ENCODE measurements around the gene CLN6. TPM values are rescaled to one million over a fixed set of nuclear protein-coding genes. Genes with fewer than 3 reads are reported as not detected.
"Not testable (repeated sequence)": the region's sequence is repeated elsewhere in the genome, so short reads cannot be mapped to it uniquely, and the experiment has no call there.

Gene CLN6
- total RNA-seq, 4 donors from 2014 or later = 1.8 to 34.0 (median 13.1) TPM

GRCh38 chr15:68223171-68223570 is 6.4 kb downstream of the CLN6 start:
- Histone ChIP-seq H3K4me3 (no peak overlapping the region), H3K27me3 (no peaks in the 10 kb centered on the region), H3K4me1 (no peaks in the 10 kb centered on the region), H3K9me3 (no peaks in the 10 kb centered on the region), H3K27ac (no peak overlapping the region), H3K36me3 (no peaks in the 10 kb centered on the region)
- DNase-seq = no peak
- TF ChIP-seq, protein P1, sequence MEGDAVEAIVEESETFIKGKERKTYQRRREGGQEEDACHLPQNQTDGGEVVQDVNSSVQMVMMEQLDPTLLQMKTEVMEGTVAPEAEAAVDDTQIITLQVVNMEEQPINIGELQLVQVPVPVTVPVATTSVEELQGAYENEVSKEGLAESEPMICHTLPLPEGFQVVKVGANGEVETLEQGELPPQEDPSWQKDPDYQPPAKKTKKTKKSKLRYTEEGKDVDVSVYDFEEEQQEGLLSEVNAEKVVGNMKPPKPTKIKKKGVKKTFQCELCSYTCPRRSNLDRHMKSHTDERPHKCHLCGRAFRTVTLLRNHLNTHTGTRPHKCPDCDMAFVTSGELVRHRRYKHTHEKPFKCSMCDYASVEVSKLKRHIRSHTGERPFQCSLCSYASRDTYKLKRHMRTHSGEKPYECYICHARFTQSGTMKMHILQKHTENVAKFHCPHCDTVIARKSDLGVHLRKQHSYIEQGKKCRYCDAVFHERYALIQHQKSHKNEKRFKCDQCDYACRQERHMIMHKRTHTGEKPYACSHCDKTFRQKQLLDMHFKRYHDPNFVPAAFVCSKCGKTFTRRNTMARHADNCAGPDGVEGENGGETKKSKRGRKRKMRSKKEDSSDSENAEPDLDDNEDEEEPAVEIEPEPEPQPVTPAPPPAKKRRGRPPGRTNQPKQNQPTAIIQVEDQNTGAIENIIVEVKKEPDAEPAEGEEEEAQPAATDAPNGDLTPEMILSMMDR (IDR thresholded peaks at IDR 0.05) = no peak
- TF ChIP-seq POLR2A (IDR thresholded peaks at IDR 0.05) = no peak
- intact Hi-C loops (cut with DNase I; ENCODE audit: low total_unique reads) = no loop called here

GRCh38 chr15:68222432-68222743 is 7.1 kb downstream of the CLN6 start:
- H3K4me1 ChIP-seq; H3K36me3 ChIP-seq; intact Hi-C loops (cut with DNase I; ENCODE audit: low total_unique reads); H3K4me3 ChIP-seq; DNase-seq; H3K27ac ChIP-seq; H3K9me3 ChIP-seq; H3K27me3 ChIP-seq: not testable (repeated sequence)

DNA sequence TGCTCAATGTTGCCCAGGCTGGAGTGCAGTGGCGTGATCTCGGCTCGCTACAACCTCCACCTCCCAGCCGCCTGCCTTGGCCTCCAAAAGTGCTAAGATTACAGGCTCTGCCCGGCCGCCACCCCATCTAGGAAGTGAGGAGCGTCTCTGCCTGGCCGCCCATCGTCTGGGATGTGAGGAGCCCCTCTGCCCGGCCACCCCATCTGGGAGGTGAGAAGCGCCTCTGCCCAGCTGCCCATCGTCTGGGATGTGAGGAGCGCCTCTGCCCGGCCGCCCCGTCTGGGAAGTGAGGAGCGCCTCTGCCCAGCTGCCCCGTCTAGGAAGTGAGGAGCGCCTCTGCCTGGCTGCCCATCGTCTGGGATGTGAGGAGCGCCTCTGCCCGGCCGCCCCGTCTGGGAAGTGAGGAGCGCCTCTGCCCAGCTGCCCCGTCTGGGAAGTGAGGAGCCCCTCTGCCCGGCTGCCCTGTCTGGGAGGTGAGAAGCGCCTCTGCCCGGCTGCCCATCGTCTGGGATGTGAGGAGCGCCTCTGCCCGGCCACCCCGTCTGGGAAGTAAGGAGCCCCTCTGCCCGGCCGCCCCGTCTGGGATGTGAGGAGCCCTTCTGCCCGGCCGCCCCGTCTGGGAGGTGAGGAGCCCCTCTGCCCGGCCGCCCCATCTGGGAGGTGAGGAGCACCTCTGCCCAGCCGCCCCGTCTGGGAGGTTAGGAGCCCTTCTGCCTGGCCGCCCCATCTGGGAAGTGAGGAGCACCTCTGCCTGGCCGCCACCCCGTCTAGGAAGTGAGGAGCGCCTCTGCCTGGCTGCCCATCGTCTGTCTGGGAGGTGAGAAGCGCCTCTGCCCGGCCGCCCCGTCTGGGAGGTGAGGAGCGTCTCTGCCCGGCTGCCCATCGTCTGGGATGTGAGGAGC is 7.7 kb downstream of the CLN6 start:
- DNase-seq; H3K4me1 ChIP-seq; H3K4me3 ChIP-seq; H3K9me3 ChIP-seq; H3K36me3 ChIP-seq; H3K27me3 ChIP-seq; intact Hi-C loops (cut with DNase I; ENCODE audit: low total_unique reads); H3K27ac ChIP-seq: not testable (repeated sequence)

- TF ChIP-seq, protein P1 (IDR thresholded peaks at IDR 0.05) = no peak
- no peak for TF ChIP-seq POLR2A (IDR thresholded peaks at IDR 0.05)
- DNase-seq = no peak
- H3K9me3 ChIP-seq = no peaks in the 10 kb centered on the region
- H3K4me3 ChIP-seq = no peak overlapping the region
- intact Hi-C loops (cut with DNase I; ENCODE audit: low total_unique reads) = no loop called here
- H3K4me1 ChIP-seq = no peaks in the 10 kb centered on the region
- no peaks in the 10 kb centered on the region for H3K36me3 ChIP-seq
- no peaks in the 10 kb centered on the region for H3K27me3 ChIP-seq
- no peak overlapping the region for H3K27ac ChIP-seq
Measured at GRCh38 chr15:68220967-68221366, 8.6 kb downstream of the CLN6 start.

DNA sequence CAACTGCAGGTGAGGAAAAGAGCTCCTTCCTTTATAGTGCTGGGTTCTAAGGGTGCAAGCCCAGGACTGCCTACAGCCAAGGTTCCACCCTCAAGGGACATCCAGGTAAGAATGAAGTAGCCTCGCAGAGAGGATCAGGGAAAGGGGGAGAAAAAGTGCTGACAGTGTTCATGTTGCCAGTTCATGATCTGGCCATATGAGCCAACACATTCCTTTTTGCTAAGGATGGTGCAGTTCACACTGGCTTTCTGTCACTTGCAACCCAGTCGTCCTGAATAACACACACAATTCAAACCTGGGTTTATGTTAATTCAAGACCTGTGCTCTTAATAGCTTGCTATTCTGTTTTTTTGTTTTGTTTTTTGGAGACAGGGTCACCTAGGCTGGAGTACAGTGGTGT is 9.0 kb downstream of the CLN6 start:
- no peaks in the 10 kb centered on the region for H3K27me3 ChIP-seq
- DNase-seq = no peak
- no peak overlapping the region for H3K4me3 ChIP-seq
- intact Hi-C loops (cut with DNase I; ENCODE audit: low total_unique reads) = no loop called here
- no peaks in the 10 kb centered on the region for H3K9me3 ChIP-seq
- TF ChIP-seq, protein P1 (IDR thresholded peaks at IDR 0.05) = no peak
- no peak for TF ChIP-seq POLR2A (IDR thresholded peaks at IDR 0.05)
- H3K36me3 ChIP-seq = no peaks in the 10 kb centered on the region
- H3K4me1 ChIP-seq = no peaks in the 10 kb centered on the region
- H3K27ac ChIP-seq = no peak overlapping the region

DNA sequence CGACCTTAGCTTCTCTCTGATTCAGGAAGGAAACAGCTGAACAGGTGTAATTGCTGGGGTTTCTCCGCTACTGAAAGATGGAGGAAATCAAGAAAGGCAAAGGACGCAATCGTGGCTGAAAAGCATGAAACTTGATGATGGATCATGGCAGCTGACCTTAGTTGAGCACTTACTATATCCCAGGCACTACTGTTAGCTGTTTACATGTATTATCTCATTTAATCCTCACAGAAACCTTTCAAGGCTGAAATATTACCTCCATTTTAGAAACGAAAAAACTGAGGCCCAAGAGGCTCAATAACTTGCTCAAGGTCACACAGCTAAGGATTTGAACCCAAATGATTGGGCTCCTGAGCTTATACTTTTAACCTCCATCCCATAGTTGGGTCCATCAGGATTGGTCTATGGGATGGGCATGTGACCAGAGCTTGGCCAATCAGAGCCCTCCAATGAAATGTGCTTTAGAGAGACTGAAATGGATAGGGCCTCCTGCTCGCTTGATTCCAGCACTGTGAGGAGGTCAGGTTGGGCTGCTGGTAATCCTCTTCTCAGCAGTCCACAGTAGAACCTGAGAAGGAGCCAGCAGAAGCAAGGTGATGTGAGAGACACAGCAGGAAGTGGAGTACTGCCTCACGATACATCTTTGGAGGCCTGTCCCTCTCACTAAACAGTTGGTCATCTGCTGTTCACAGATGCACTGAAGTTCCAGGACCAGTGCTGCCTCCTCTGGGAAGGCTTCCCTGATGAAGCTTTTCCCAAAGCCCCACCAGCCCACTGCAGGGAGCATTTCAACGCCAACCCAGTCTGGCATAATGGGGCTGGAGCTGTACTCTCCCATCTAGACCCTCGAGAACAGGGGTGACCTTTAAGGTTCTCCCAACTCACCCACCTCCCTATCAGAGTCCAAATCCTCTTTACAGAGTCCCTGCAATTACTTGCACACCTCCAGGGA is 10.4 kb downstream of the CLN6 start:
- no peaks in the 10 kb centered on the region for H3K36me3 ChIP-seq
- no peaks in the 10 kb centered on the region for H3K27me3 ChIP-seq
- no peak for DNase-seq
- no peak overlapping the region for H3K27ac ChIP-seq
- H3K4me1 ChIP-seq = no peaks in the 10 kb centered on the region
- TF ChIP-seq, protein P1 (IDR thresholded peaks at IDR 0.05) = no peak
- no peak for TF ChIP-seq POLR2A (IDR thresholded peaks at IDR 0.05)
- intact Hi-C loops (cut with DNase I; ENCODE audit: low total_unique reads) = no loop called here
- H3K9me3 ChIP-seq = no peaks in the 10 kb centered on the region
- H3K4me3 ChIP-seq = no peak overlapping the region
